NCI-H1048 (cell line): ENCODE measurements around the gene ZNF385B.
"Not testable (repeated sequence)": the region's sequence is repeated elsewhere in the genome, so short reads cannot be mapped to it uniquely, and the experiment has no call there.

Experiments used
- DNase-seq: peaks from one replicate; lab custom pipeline; 2025; lab: John Stamatoyannopoulos, UW

ZNF385B gene

GRCh38 chr2:179861416-179862067 lies at the start of gene ZNF385B:
Gene ZNF385B (minus strand): TSS chr2:179861612.
- DNase-seq = no peak

GRCh38 chr2:179910735-179911113 lies 49.3 kb upstream of the ZNF385B start:
- DNase-seq = no peak

GRCh38 chr2:179909845-179910734 lies 48.7 kb upstream of the ZNF385B start:
- no peak for DNase-seq

GRCh38 chr2:179900655-179901054 lies 39.2 kb upstream of the ZNF385B start:
- no peak for DNase-seq

- DNase-seq = no peak
These were observed 38.3 kb upstream of the ZNF385B start for GRCh38 chr2:179899666-179900065.

GRCh38 chr2:179898873-179899272 lies 37.5 kb upstream of the ZNF385B start:
- no peak for DNase-seq

- no peak for DNase-seq
These were observed 32.2 kb upstream of the ZNF385B start for GRCh38 chr2:179893616-179894015.

GRCh38 chr2:179891237-179891636 lies 29.8 kb upstream of the ZNF385B start:
- no peak for DNase-seq

GRCh38 chr2:179890666-179891065 lies 29.3 kb upstream of the ZNF385B start:
- no peak for DNase-seq

- not testable (repeated sequence) for DNase-seq
These were observed 27.2 kb upstream of the ZNF385B start for GRCh38 chr2:179888642-179889041.

GRCh38 chr2:179884193-179884592 lies 22.8 kb upstream of the ZNF385B start:
- no peak for DNase-seq

GRCh38 chr2:179882851-179883806 lies 21.7 kb upstream of the ZNF385B start:
- no peak for DNase-seq

GRCh38 chr2:179877601-179878364 lies 16.4 kb upstream of the ZNF385B start:
- no peak for DNase-seq

- DNase-seq = no peak
These were observed 14.9 kb upstream of the ZNF385B start for GRCh38 chr2:179876266-179876665.

GRCh38 chr2:179875864-179876263 lies 14.5 kb upstream of the ZNF385B start:
- DNase-seq = no peak

- DNase-seq = no peak
These were observed 1.6 kb upstream of the ZNF385B start for GRCh38 chr2:179862898-179863458.

GRCh38 chr2:179861027-179861415 lies 391 bp downstream of the ZNF385B start:
- no peak for DNase-seq

GRCh38 chr2:179860255-179861026 lies 971 bp downstream of the ZNF385B start:
- DNase-seq = no peak

- no peak for DNase-seq
These were observed 1.9 kb downstream of the ZNF385B start for GRCh38 chr2:179859523-179859922.

GRCh38 chr2:179857236-179857635 lies 4.2 kb downstream of the ZNF385B start:
- DNase-seq = no peak
